H9 (cell line): ENCODE measurements around the gene ANKRD28. TPM values are rescaled to one million over a fixed set of nuclear protein-coding genes. Genes with fewer than 3 reads are reported as not detected.
A peak's percentile ranks its signal among the peaks of the same experiment; 100 is the strongest.

ENCODE experiments used
- DNase-seq: peaks from one replicate; pipeline ENCODE4 v3.0.0-alpha.2; 2017
- H2AFZ ChIP-seq: one replicate; pipeline ENCODE4 v1.6.1; 2013; ENCODE audit warnings: mild to moderate bottlenecking, low read length, control low read depth, moderate library complexity
- H2AK5ac ChIP-seq: 2 replicates; pipeline ENCODE4 v1.6.1; 2013; ENCODE audit warnings: low read length, control low read depth, mixed read lengths; ENCODE audit not compliant: insufficient read length
- H2BK120ac ChIP-seq: one replicate; pipeline ENCODE4 v1.6.1; 2013; ENCODE audit warnings: low read depth, mild to moderate bottlenecking, low read length, control low read depth, inconsistent platforms; ENCODE audit not compliant: poor library complexity, severe bottlenecking
- H2BK12ac ChIP-seq: 2 replicates; pipeline ENCODE4 v1.6.1; 2013; ENCODE audit warnings: low read length, control low read depth, mixed read lengths, low read depth; ENCODE audit not compliant: insufficient read length
- H2BK15ac ChIP-seq: 2 replicates; pipeline ENCODE4 v1.6.1; 2013; ENCODE audit warnings: low read depth, low read length, control low read depth
- H2BK20ac ChIP-seq: one replicate; pipeline ENCODE4 v1.6.1; 2013; ENCODE audit warnings: low read depth, mild to moderate bottlenecking, low read length, control low read depth, inconsistent platforms; ENCODE audit not compliant: poor library complexity, severe bottlenecking
- H2BK5ac ChIP-seq: 2 replicates; pipeline ENCODE4 v1.6.1; 2013; ENCODE audit warnings: low read length, control low read depth, mixed read lengths; ENCODE audit not compliant: insufficient read length
- H3K14ac ChIP-seq: 2 replicates; pipeline ENCODE4 v1.6.1; 2013; ENCODE audit warnings: low read length, control low read depth; ENCODE audit not compliant: insufficient read depth
- H3K18ac ChIP-seq: 2 replicates; pipeline ENCODE4 v1.6.1; 2013; ENCODE audit warnings: low read depth, mild to moderate bottlenecking, mixed read lengths, low read length, control low read depth; ENCODE audit not compliant: insufficient read length
- H3K23ac ChIP-seq: 2 replicates; pipeline ENCODE4 v1.6.1; 2013; ENCODE audit warnings: low read length, control low read depth, mixed read lengths, low read depth; ENCODE audit not compliant: insufficient read length
- H3K23me2 ChIP-seq: 2 replicates; pipeline ENCODE4 v1.6.1; 2013; ENCODE audit warnings: low read depth, mild to moderate bottlenecking, mixed read lengths, low read length, control low read depth; ENCODE audit not compliant: insufficient read length, poor library complexity, severe bottlenecking
- H3K27ac ChIP-seq: 2 replicates; pipeline ENCODE4 v1.5.1; 2013; ENCODE audit warnings: low read length, control low read depth, mixed read lengths, low read depth; ENCODE audit not compliant: insufficient read length
- H3K27me3 ChIP-seq: 2 replicates; pipeline ENCODE4 v1.6.1; 2013; ENCODE audit warnings: low read length, control low read depth, inconsistent platforms; ENCODE audit not compliant: insufficient read depth
- H3K4ac ChIP-seq: 2 replicates; pipeline ENCODE4 v1.6.1; 2013; ENCODE audit warnings: low read depth, mild to moderate bottlenecking, control low read depth, inconsistent platforms, low read length, moderate library complexity
- H3K4me1 ChIP-seq: 2 replicates; pipeline ENCODE4 v1.6.1; 2013; ENCODE audit warnings: low read length, control low read depth, inconsistent platforms; ENCODE audit not compliant: insufficient read depth
- H3K4me2 ChIP-seq: 2 replicates; pipeline ENCODE4 v1.6.1; 2013; ENCODE audit warnings: low read length, control low read depth, mixed read lengths; ENCODE audit not compliant: insufficient read length, insufficient read depth
- H3K56ac ChIP-seq: 2 replicates; pipeline ENCODE4 v1.6.1; 2013; ENCODE audit warnings: low read depth, mild to moderate bottlenecking, mixed read lengths, low read length, control low read depth; ENCODE audit not compliant: insufficient read length
- H3K79me1 ChIP-seq: 2 replicates; pipeline ENCODE4 v1.6.1; 2013; ENCODE audit warnings: low read depth, mild to moderate bottlenecking, moderate library complexity, low read length, control low read depth, inconsistent platforms; ENCODE audit not compliant: insufficient read depth, poor library complexity, severe bottlenecking
- H3K79me2 ChIP-seq: 2 replicates; pipeline ENCODE4 v1.6.1; 2013; ENCODE audit warnings: low read length, control low read depth, inconsistent platforms; ENCODE audit not compliant: insufficient read depth
- H3K9ac ChIP-seq: 2 replicates; pipeline ENCODE4 v1.6.1; 2013; ENCODE audit warnings: low read length, control low read depth, mixed read lengths; ENCODE audit not compliant: insufficient read length; ENCODE audit errors: extremely low read depth
- H3K9me3 ChIP-seq: one replicate; pipeline ENCODE4 v1.6.1; 2013; ENCODE audit warnings: low read depth, low read length, inconsistent platforms; ENCODE audit not compliant: control insufficient read depth
- H3T11ph ChIP-seq: one replicate; pipeline ENCODE4 v1.6.1; 2013; ENCODE audit warnings: mild to moderate bottlenecking, low read length, control low read depth, inconsistent platforms
- H4K20me1 ChIP-seq: one replicate; pipeline ENCODE4 v1.6.1; 2013; ENCODE audit not compliant: control insufficient read depth, insufficient read length, insufficient read depth
- H4K5ac ChIP-seq: 2 replicates; pipeline ENCODE4 v1.6.1; 2013; ENCODE audit warnings: low read depth, mild to moderate bottlenecking, mixed read lengths, low read length, control low read depth; ENCODE audit not compliant: insufficient read length
- H4K8ac ChIP-seq: replicated peaks from 2 replicates; pipeline ENCODE4 v1.6.1; 2013; ENCODE audit warnings: low read length, control low read depth, mixed read lengths, low read depth; ENCODE audit not compliant: insufficient read length
- H4K91ac ChIP-seq: 2 replicates; pipeline ENCODE4 v1.6.1; 2013; ENCODE audit warnings: low read depth, mild to moderate bottlenecking, moderate library complexity, mixed read lengths, low read length, control low read depth; ENCODE audit not compliant: insufficient read length
- H3K27ac Mint-ChIP-seq, 3 experiments: 2 replicates in 2 of 3; 3 replicates in 1 of 3; pipeline ENCODE4 v1.8.0; 2020 to 2021; ENCODE audit warnings: mixed read lengths in 3 of 3, mild to moderate bottlenecking in 1 of 3, moderate library complexity in 1 of 3
- H3K27me3 Mint-ChIP-seq: 2 replicates; pipeline ENCODE4 v1.8.0; 2021; ENCODE audit warnings: low read depth, mild to moderate bottlenecking, moderate library complexity, mixed read lengths
- H3K36me3 Mint-ChIP-seq, 3 experiments: 2 replicates in 2 of 3; 3 replicates in 1 of 3; pipeline ENCODE4 v1.8.0; 2020 to 2021; ENCODE audit warnings: low read depth in 3 of 3, mixed read lengths in 3 of 3; ENCODE audit not compliant: insufficient read depth in 1 of 3
- H3K4me1 Mint-ChIP-seq, 2 experiments: 2 replicates each; pipeline ENCODE4 v1.8.0; 2020; ENCODE audit warnings: mixed read lengths in 2 of 2
- H3K4me3 Mint-ChIP-seq, 2 experiments: 2 replicates in 1 of 2; 3 replicates in 1 of 2; pipeline ENCODE4 v1.8.0; 2020 to 2021; ENCODE audit warnings: mild to moderate bottlenecking in 2 of 2, mixed read lengths in 2 of 2, moderate library complexity in 1 of 2
- H3K9me3 Mint-ChIP-seq, 2 experiments: 2 replicates in 1 of 2; 3 replicates in 1 of 2; pipeline ENCODE4 v1.8.0; 2020; ENCODE audit warnings: mild to moderate bottlenecking in 2 of 2, mixed read lengths in 2 of 2, moderate library complexity in 1 of 2
- CTCF ChIP-seq: fragments of 200-600 bp; sonication (generic); conservative IDR thresholded peaks from 3 replicates; pipeline ENCODE4 v1.8.0; 2021; ENCODE audit warnings: antibody characterized with exemption, mild to moderate bottlenecking
- WGBS: extraction: QIAGEN DNeasy Blood & Tissue Kit; methylation state at CpG from one replicate; pipeline ENCODE4 v1.1.7; 2013; ENCODE audit warnings: missing lambda C conversion rate, low lambda C conversion rate, mixed read lengths; ENCODE audit not compliant: insufficient read length; ENCODE audit errors: extremely low coverage; 5-methylcytosine and 5-hydroxymethylcytosine counted together
- total RNA-seq: library from RNA; stranded (reverse); gene quantifications from 2 replicates; pipeline ENCODE4 v1.2.1, GENCODE V29; 2021

Gene ANKRD28
- total RNA-seq, 1 experiment from 2014 or later = 59.0 TPM

DNA sequence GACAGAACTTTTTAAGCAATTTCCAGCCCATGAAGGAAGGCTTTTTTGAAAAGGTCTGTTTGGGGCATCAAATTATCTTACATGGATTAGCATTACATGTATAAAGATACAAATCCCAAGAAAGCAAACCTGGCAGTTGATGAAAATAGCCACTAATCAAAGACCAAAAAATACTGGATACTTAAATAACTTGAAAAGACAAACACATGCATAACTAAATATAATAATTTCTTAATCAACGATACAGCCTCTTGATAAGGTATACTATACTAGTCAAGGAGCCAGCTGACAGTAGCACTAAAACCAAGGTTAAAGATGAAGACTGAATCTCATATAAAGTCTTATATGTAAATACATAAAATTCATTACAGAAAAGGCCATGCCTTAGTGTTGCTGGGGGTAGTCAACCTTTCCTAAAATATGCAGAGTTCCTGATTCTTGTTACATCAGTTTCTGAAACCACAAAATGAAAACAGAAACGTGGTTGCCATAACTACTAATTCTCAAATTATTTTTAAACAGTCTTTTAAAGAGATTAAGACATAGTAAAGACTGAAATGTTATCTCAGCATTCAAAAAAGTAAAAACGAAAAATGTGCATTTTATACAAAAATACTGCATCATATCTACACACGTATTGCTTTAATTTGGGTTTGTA lies 2.0 kb downstream of the ANKRD28 start:
- H4K5ac ChIP-seq = no peak overlapping the region
- no peaks in the 10 kb centered on the region for H3K4me1 ChIP-seq
- no peak overlapping the region for H3K56ac ChIP-seq
- no peak overlapping the region for H2BK12ac ChIP-seq
- no peak overlapping the region for H2BK15ac ChIP-seq
- no peak overlapping the region for H4K8ac ChIP-seq
- H3K4ac ChIP-seq = no peak overlapping the region
- H2BK120ac ChIP-seq = no peak overlapping the region
- Mint-ChIP-seq H3K36me3 (peaks cover 17 to 18% (median 17%) of the 10 kb centered on the region in 3 experiments), H3K9me3 (no peaks in the 10 kb centered on the region; a peak in 1 of 5 replicates), H3K27me3 (no peaks in the 10 kb centered on the region), H3K27ac (0 out of 7 replicates have a peak overlapping the region, but pooled peaks of 1 of the 3 experiments have one; percentile 7), H3K4me1 (peaks cover 24 to 30% of the 10 kb centered on the region in 2 experiments), H3K4me3 (no peak overlapping the region)
- H4K91ac ChIP-seq = no peak overlapping the region
- no peaks in the 10 kb centered on the region; the same call in 1 of the 2 replicates for H3K79me2 ChIP-seq
- no peak overlapping the region for H3K27ac ChIP-seq
- no peak for TF ChIP-seq CTCF
- no peaks in the 10 kb centered on the region for H3K79me1 ChIP-seq
- no peak overlapping the region for H3K23ac ChIP-seq
- WGBS = no CpG with 5 or more reads among the region's 4 CpGs
- H2BK5ac ChIP-seq = no peak overlapping the region
- no peaks in the 10 kb centered on the region for H3K27me3 ChIP-seq
- no peak overlapping the region for H2AK5ac ChIP-seq
- no peak overlapping the region for H3K4me2 ChIP-seq
- H2AFZ ChIP-seq = no peak overlapping the region
- H3K9me3 ChIP-seq = no peaks in the 10 kb centered on the region
- no peaks in the 10 kb centered on the region for H3K23me2 ChIP-seq
- H3K18ac ChIP-seq = no peak overlapping the region
- H3T11ph ChIP-seq = no peak overlapping the region
- H2BK20ac ChIP-seq = no peak overlapping the region
- no peak overlapping the region for H3K14ac ChIP-seq
- no peak overlapping the region for H3K9ac ChIP-seq
- no peaks in the 10 kb centered on the region for H4K20me1 ChIP-seq
- no peak for DNase-seq
